Panc1 (cell line): ENCODE results near the gene CCDC12. TPM values are rescaled to one million over a fixed set of nuclear protein-coding genes. Genes with fewer than 3 reads are reported as not detected.

Source experiments
- ATAC-seq: fragments of 200-7000 bp; cut with Tn5 transposase; 2 replicates; pipeline ENCODE4 v1.9.1; 2020; ENCODE audit warnings: mild to moderate bottlenecking, moderate library complexity
- BruUV-seq: library from RNA; stranded (reverse); fragments of 400-500 nt; replicated peaks from 2 replicates; lab custom pipeline; 2021; lab: Mats Ljungman, UMichigan
- CTCF ChIA-PET: fragments of 300-600 bp; sonication (Branson Sonifier 250); formaldehyde crosslinking; loops from one replicate; lab custom pipeline; 2022; ENCODE audit warnings: antibody characterized with exemption; lab: Charles Lee
- POLR2A ChIA-PET: fragments of 300-600 bp; sonication (Branson Sonifier 250); formaldehyde crosslinking; loops from one replicate; lab custom pipeline; 2022; ENCODE audit warnings: antibody characterized with exemption; lab: Charles Lee
- DNase-seq: peaks from one replicate; pipeline ENCODE4 v3.0.0-alpha.2; 2010; ENCODE audit warnings: low read depth, low spot score
- H3K27ac ChIP-seq: 2 replicates; pipeline ENCODE4 v1.5.1; 2011; ENCODE audit warnings: mild to moderate bottlenecking, low read length, inconsistent platforms
- H3K27me3 ChIP-seq: fragments of 200-500 bp; sonication (Bioruptor generic); 2 replicates; pipeline ENCODE4 v1.6.0; 2014; ENCODE audit warnings: low read length, inconsistent platforms; ENCODE audit not compliant: control insufficient read depth, insufficient read depth
- H3K36me3 ChIP-seq: fragments of 200-500 bp; sonication (Bioruptor generic); 2 replicates; pipeline ENCODE4 v1.5.1; 2014; ENCODE audit warnings: inconsistent platforms, mild to moderate bottlenecking, low read length, moderate library complexity; ENCODE audit not compliant: control insufficient read depth, insufficient read depth
- H3K4me1 ChIP-seq: 2 replicates; pipeline ENCODE4 v1.5.1; 2011; ENCODE audit warnings: inconsistent platforms, mild to moderate bottlenecking, low read length, moderate library complexity; ENCODE audit not compliant: control insufficient read depth, insufficient read depth
- H3K4me3 ChIP-seq, 2 experiments: 2 replicates each; pipeline ENCODE4 v1.5.1; 2011 to 2012; ENCODE audit warnings: low read depth in 2 of 2, low read length in 2 of 2, mild to moderate bottlenecking in 2 of 2, inconsistent platforms in 1 of 2, moderate library complexity in 1 of 2
- H3K9me3 ChIP-seq: fragments of 200-500 bp; sonication (Bioruptor generic); 2 replicates; pipeline ENCODE4 v1.5.1; 2014; ENCODE audit warnings: low read depth, mild to moderate bottlenecking, inconsistent platforms, low read length, moderate library complexity; ENCODE audit not compliant: control insufficient read depth, insufficient read depth
- POLR2AphosphoS5 ChIP-seq: IDR thresholded peaks from 2 replicates; pipeline ENCODE4 v1.6.1; 2012; ENCODE audit warnings: mild to moderate bottlenecking, low read depth, low read length, moderate library complexity
- SIN3A ChIP-seq: IDR thresholded peaks from 2 replicates; pipeline ENCODE4 v1.6.1; 2012; ENCODE audit warnings: low read depth, mild to moderate bottlenecking, low read length, moderate library complexity, borderline replicate concordance; ENCODE audit not compliant: insufficient read depth
- TCF7L2 ChIP-seq: IDR thresholded peaks from 2 replicates; pipeline ENCODE4 v1.6.1; 2011; ENCODE audit warnings: mild to moderate bottlenecking, low read depth, low read length, inconsistent platforms
- in situ Hi-C: cut with HindIII; loops from 2 replicates; pipeline ENCODE4 v1.10.0; 2016; ENCODE audit warnings: low sequenced_read_pairs, low pct_unique_long_range_greater_than_20kb
- intact Hi-C: fragments of 100-400 bp; cut with micrococcal nuclease; formaldehyde crosslinking; loops from one replicate; pipeline ENCODE4 v1.10.0; 2022; ENCODE audit not compliant: unreplicated experiment
- total RNA-seq: library from RNA; stranded (reverse); gene quantifications from one replicate; pipeline ENCODE4 v1.2.1, GENCODE V29; 2021; ENCODE audit not compliant: unreplicated experiment
- TF ChIP-seq, protein P1 (sequence below), 2 experiments: IDR thresholded peaks; 2 replicates each; pipeline ENCODE4 v1.6.1; 2011 to 2012; ENCODE audit warnings: low read depth in 2 of 2, control low read depth in 1 of 2, low read length in 1 of 2, mild to moderate bottlenecking in 1 of 2, moderate library complexity in 1 of 2; ENCODE audit not compliant: insufficient read depth in 1 of 2
- TF ChIP-seq, protein P2 (sequence below): fragments of 450-650 bp; IDR thresholded peaks from 2 replicates; pipeline ENCODE4 v1.5.1; 2017; ENCODE audit warnings: mild to moderate bottlenecking

The CCDC12 gene
- total RNA-seq, 1 experiment from 2014 or later = 35.5 TPM

DNA sequence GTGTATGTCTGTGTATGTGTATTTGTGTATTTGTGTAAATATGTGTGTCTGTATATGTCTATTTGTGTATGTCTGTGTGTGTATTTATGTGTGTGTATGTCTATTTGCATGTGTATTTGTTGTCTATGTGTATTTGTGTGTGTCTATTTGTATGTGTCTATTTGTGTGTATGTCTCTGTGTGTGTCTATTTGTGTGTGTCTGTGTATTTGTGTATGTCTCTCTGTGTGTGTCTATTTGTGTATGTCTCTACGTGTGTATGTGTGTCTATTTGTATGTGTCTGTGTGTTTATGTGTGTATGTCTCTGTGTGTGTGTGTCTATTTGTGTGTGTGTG lies 68.6 kb downstream of the CCDC12 start:
- POLR2A ChIA-PET = no interaction called here
- intact Hi-C loops = loop anchor here (2.0 to 5.0 kb wide), 2 partner anchors 41 to 203 kb away; no protein-coding TSS in a partner anchor
- H3K4me3 ChIP-seq = no peak overlapping the region
- H3K36me3 ChIP-seq = no peaks in the 10 kb centered on the region
- ATAC-seq (no peak), DNase-seq (no peak)
- in situ Hi-C loops = no loop called here
- no peaks in the 10 kb centered on the region for H3K4me1 ChIP-seq
- H3K27ac ChIP-seq = no peak overlapping the region
- CTCF ChIA-PET = no interaction called here
- TF ChIP-seq, protein P1, sequence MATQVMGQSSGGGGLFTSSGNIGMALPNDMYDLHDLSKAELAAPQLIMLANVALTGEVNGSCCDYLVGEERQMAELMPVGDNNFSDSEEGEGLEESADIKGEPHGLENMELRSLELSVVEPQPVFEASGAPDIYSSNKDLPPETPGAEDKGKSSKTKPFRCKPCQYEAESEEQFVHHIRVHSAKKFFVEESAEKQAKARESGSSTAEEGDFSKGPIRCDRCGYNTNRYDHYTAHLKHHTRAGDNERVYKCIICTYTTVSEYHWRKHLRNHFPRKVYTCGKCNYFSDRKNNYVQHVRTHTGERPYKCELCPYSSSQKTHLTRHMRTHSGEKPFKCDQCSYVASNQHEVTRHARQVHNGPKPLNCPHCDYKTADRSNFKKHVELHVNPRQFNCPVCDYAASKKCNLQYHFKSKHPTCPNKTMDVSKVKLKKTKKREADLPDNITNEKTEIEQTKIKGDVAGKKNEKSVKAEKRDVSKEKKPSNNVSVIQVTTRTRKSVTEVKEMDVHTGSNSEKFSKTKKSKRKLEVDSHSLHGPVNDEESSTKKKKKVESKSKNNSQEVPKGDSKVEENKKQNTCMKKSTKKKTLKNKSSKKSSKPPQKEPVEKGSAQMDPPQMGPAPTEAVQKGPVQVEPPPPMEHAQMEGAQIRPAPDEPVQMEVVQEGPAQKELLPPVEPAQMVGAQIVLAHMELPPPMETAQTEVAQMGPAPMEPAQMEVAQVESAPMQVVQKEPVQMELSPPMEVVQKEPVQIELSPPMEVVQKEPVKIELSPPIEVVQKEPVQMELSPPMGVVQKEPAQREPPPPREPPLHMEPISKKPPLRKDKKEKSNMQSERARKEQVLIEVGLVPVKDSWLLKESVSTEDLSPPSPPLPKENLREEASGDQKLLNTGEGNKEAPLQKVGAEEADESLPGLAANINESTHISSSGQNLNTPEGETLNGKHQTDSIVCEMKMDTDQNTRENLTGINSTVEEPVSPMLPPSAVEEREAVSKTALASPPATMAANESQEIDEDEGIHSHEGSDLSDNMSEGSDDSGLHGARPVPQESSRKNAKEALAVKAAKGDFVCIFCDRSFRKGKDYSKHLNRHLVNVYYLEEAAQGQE (IDR thresholded peaks at IDR 0.05; ENCODE audit: insufficient read depth in 1 of 2, low read depth in 2 of 2, low read length in 1 of 2) = no peak
- TF ChIP-seq POLR2AphosphoS5 (no peak), TCF7L2 (no peak), SIN3A (no peak)
- TF ChIP-seq, protein P2, sequence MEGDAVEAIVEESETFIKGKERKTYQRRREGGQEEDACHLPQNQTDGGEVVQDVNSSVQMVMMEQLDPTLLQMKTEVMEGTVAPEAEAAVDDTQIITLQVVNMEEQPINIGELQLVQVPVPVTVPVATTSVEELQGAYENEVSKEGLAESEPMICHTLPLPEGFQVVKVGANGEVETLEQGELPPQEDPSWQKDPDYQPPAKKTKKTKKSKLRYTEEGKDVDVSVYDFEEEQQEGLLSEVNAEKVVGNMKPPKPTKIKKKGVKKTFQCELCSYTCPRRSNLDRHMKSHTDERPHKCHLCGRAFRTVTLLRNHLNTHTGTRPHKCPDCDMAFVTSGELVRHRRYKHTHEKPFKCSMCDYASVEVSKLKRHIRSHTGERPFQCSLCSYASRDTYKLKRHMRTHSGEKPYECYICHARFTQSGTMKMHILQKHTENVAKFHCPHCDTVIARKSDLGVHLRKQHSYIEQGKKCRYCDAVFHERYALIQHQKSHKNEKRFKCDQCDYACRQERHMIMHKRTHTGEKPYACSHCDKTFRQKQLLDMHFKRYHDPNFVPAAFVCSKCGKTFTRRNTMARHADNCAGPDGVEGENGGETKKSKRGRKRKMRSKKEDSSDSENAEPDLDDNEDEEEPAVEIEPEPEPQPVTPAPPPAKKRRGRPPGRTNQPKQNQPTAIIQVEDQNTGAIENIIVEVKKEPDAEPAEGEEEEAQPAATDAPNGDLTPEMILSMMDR = no peak
- no peaks in the 10 kb centered on the region for H3K27me3 ChIP-seq
- no peaks in the 10 kb centered on the region for H3K9me3 ChIP-seq
- no TSS peak for BruUV-seq

DNA sequence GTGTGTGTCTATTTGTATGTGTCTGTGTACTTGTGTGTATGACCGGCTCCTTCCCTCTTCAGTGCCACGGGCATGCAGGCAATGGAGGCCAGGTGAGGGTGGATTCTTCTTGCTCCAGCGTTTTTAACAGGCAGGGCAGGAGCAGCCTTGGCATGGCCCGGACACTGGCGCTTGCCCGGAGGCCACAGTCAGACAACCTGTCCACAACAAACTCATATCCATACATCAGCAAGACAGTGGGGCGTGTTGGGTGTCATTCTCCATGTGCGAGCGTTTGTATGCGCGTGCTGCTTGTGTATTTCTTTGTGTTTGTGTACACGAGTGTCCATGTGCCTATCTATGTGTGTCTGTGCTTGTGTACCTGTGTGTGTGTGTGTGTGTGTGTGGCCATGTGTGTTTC lies 69.3 kb downstream of the CCDC12 start:
- in situ Hi-C loops = no loop called here

More for the DNA sequence above, 69.3 kb downstream of the CCDC12 start:
- POLR2A ChIA-PET = no interaction called here
- H3K4me3 ChIP-seq = no peak overlapping the region
- no TSS peak for BruUV-seq
- intact Hi-C loops = loop anchor here (5.0 kb wide), 1 partner anchor 40 kb away; no protein-coding TSS in a partner anchor
- no peaks in the 10 kb centered on the region for H3K36me3 ChIP-seq
- H3K9me3 ChIP-seq = no peaks in the 10 kb centered on the region
- H3K27me3 ChIP-seq = no peaks in the 10 kb centered on the region
- no peak for ATAC-seq
- TF ChIP-seq SIN3A (no peak), POLR2AphosphoS5 (no peak), TCF7L2 (no peak)
- TF ChIP-seq, protein P2 = no peak
- TF ChIP-seq, protein P1 (IDR thresholded peaks at IDR 0.05; ENCODE audit: insufficient read depth in 1 of 2, low read depth in 2 of 2, low read length in 1 of 2) = no peak
- H3K27ac ChIP-seq = no peak overlapping the region
- no peak for DNase-seq
- CTCF ChIA-PET = no interaction called here
- H3K4me1 ChIP-seq = no peaks in the 10 kb centered on the region
